Measurements from ENCODE around the gene NPAS2.

The NPAS2 gene

GRCh38 chr2:100856732-100857131 lies 36.8 kb downstream of the NPAS2 start:
- no peak for DNase-seq

- no peak for DNase-seq
Observed at GRCh38 chr2:100857341-100857740, 37.4 kb downstream of the NPAS2 start.

- no peak for DNase-seq
Observed at GRCh38 chr2:100857915-100858314, 38.0 kb downstream of the NPAS2 start.

GRCh38 chr2:100859902-100860301 lies 40.0 kb downstream of the NPAS2 start:
- no peak for DNase-seq

- no peak for DNase-seq
Observed at GRCh38 chr2:100861340-100861739, 41.4 kb downstream of the NPAS2 start.

GRCh38 chr2:100862081-100862480 lies 42.1 kb downstream of the NPAS2 start:
- DNase-seq: no peak

GRCh38 chr2:100865816-100866460 lies 46.0 kb downstream of the NPAS2 start:
- DNase-seq: no peak

- DNase-seq: no peak
Observed at GRCh38 chr2:100868083-100868482, 48.1 kb downstream of the NPAS2 start.

- no peak for DNase-seq
Observed at GRCh38 chr2:100869120-100869519, 49.2 kb downstream of the NPAS2 start.

GRCh38 chr2:100870652-100871531 lies 51.0 kb downstream of the NPAS2 start:
- no peak for DNase-seq

GRCh38 chr2:100875516-100876230 lies 55.7 kb downstream of the NPAS2 start:
- no peak for DNase-seq

- no peak for DNase-seq
Observed at GRCh38 chr2:100876231-100876860, 56.4 kb downstream of the NPAS2 start.

- DNase-seq: no peak
Observed at GRCh38 chr2:100877555-100877954, 57.6 kb downstream of the NPAS2 start.

GRCh38 chr2:100878000-100878791 lies 58.3 kb downstream of the NPAS2 start:
- no peak for DNase-seq

- DNase-seq: no peak
Observed at GRCh38 chr2:100879296-100879695, 59.4 kb downstream of the NPAS2 start.

- DNase-seq: no peak
Observed at GRCh38 chr2:100880036-100880435, 60.1 kb downstream of the NPAS2 start.

- DNase-seq: no peak
Observed at GRCh38 chr2:100880730-100881129, 60.8 kb downstream of the NPAS2 start.

GRCh38 chr2:100882645-100883613 lies 63.0 kb downstream of the NPAS2 start:
- DNase-seq: no peak

GRCh38 chr2:100884145-100884621 lies 64.2 kb downstream of the NPAS2 start:
- no peak for DNase-seq

- DNase-seq: no peak
Observed at GRCh38 chr2:100886085-100886484, 66.1 kb downstream of the NPAS2 start.

- DNase-seq: no peak
Observed at GRCh38 chr2:100887039-100887578, 67.2 kb downstream of the NPAS2 start.
